ENCODE data around the gene GNG3. TPM values are rescaled to one million over a fixed set of nuclear protein-coding genes. Genes with fewer than 3 reads are reported as not detected.
"Not testable (repeated sequence)": the region's sequence is repeated elsewhere in the genome, so short reads cannot be mapped to it uniquely, and the experiment has no call there.

Gene GNG3
- total and polyA plus RNA-seq, 8 donors: 0.42 to 1.9 (median 1.5) TPM; not detected in 1

- H3K27ac ChIP-seq: no peak overlapping the region
- ATAC-seq: no peak
- no peak overlapping the region for H3K4me3 ChIP-seq
- TF ChIP-seq, protein P1, sequence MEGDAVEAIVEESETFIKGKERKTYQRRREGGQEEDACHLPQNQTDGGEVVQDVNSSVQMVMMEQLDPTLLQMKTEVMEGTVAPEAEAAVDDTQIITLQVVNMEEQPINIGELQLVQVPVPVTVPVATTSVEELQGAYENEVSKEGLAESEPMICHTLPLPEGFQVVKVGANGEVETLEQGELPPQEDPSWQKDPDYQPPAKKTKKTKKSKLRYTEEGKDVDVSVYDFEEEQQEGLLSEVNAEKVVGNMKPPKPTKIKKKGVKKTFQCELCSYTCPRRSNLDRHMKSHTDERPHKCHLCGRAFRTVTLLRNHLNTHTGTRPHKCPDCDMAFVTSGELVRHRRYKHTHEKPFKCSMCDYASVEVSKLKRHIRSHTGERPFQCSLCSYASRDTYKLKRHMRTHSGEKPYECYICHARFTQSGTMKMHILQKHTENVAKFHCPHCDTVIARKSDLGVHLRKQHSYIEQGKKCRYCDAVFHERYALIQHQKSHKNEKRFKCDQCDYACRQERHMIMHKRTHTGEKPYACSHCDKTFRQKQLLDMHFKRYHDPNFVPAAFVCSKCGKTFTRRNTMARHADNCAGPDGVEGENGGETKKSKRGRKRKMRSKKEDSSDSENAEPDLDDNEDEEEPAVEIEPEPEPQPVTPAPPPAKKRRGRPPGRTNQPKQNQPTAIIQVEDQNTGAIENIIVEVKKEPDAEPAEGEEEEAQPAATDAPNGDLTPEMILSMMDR (IDR thresholded peaks at IDR 0.05): no peak
- peaks cover 0 to 63% of the 10 kb centered on the region in 2 donors for H3K36me3 ChIP-seq
- H3K9me3 ChIP-seq: no peaks in the 10 kb centered on the region
- no peaks in the 10 kb centered on the region for H3K27me3 ChIP-seq
- peaks cover 13 to 36% of the 10 kb centered on the region in 2 donors for H3K4me1 ChIP-seq
- intact Hi-C loops (cut with DNase I): no loop called here
- no peak for DNase-seq
These were observed 25.4 kb downstream of the GNG3 start for GRCh38 chr11:62732830-62733229.

DNA sequence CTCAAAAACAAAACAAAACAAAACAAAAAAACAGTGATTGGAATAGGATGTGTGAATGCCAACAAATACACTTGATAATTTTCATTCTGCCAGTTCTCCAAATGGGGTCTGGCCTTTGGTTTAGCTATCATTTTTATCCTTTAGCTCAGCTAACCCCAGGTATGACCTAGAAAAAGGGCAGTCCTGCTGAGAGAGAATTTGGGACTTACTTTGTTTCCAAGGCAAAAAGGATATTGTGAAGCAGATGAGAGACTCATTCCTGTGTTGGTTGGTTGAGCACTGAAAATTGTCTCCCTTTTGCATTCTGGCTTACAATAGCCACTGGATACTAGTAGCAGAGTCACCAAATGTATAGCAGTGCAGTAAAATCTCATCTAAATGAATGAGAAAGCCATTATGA is 29.7 kb downstream of the GNG3 start:
- DNase-seq: no peak
- Histone ChIP-seq H3K4me3 (no peak overlapping the region), H3K27ac (no peak overlapping the region), H3K36me3 (peaks cover 0 to 93% of the 10 kb centered on the region in 2 donors), H3K27me3 (no peaks in the 10 kb centered on the region), H3K4me1 (peaks cover 0 to 8% of the 10 kb centered on the region in 2 donors), H3K9me3 (no peaks in the 10 kb centered on the region)
- intact Hi-C loops (cut with DNase I): no loop called here
- ATAC-seq: no peak
- TF ChIP-seq, protein P1 (IDR thresholded peaks at IDR 0.05): no peak

- TF ChIP-seq, protein P1 (IDR thresholded peaks at IDR 0.05): no peak
- intact Hi-C loops (cut with DNase I): no loop called here
- H3K27ac ChIP-seq: no peak overlapping the region
- DNase-seq (no peak), ATAC-seq (no peak)
- H3K27me3 ChIP-seq: no peaks in the 10 kb centered on the region
- H3K9me3 ChIP-seq: no peaks in the 10 kb centered on the region
- H3K4me1 ChIP-seq: peaks cover 2 to 9% of the 10 kb centered on the region in 2 donors
- peaks cover 0 to 12% of the 10 kb centered on the region in 2 donors for H3K36me3 ChIP-seq
- H3K4me3 ChIP-seq: no peak overlapping the region
These were observed 40.1 kb downstream of the GNG3 start for GRCh38 chr11:62747475-62748160.

GRCh38 chr11:62749931-62750330 is 42.5 kb downstream of the GNG3 start:
- H3K27me3 ChIP-seq; H3K4me3 ChIP-seq; H3K9me3 ChIP-seq; intact Hi-C loops (cut with DNase I); DNase-seq; H3K27ac ChIP-seq; ATAC-seq: not testable (repeated sequence)
- Histone ChIP-seq H3K4me1 (peaks cover 9 to 26% of the 10 kb centered on the region in 2 donors), H3K36me3 (peaks cover 0 to 13% of the 10 kb centered on the region in 2 donors)

GRCh38 chr11:62752177-62752785 is 44.8 kb downstream of the GNG3 start:
- Histone ChIP-seq H3K27ac (no peak overlapping the region), H3K4me3 (no peak overlapping the region), H3K4me1 (peaks cover 9 to 26% of the 10 kb centered on the region in 2 donors), H3K27me3 (no peaks in the 10 kb centered on the region), H3K36me3 (peaks cover 0 to 13% of the 10 kb centered on the region in 2 donors), H3K9me3 (no peaks in the 10 kb centered on the region)
- TF ChIP-seq, protein P1 (IDR thresholded peaks at IDR 0.05): no peak
- no peak for ATAC-seq
- no peak for DNase-seq
- intact Hi-C loops (cut with DNase I): no loop called here
